Subcutaneous adipose tissue (tissue), 4 donors: Measurements from ENCODE around the gene RPS6KC1. TPM values are rescaled to one million over a fixed set of nuclear protein-coding genes. Genes with fewer than 3 reads are reported as not detected.

Source experiments
- CTCF ChIP-seq: fragments of 450-650 bp; IDR thresholded peaks from one replicate; pipeline ENCODE4 v1.5.1; 2016; ENCODE audit warnings: low read depth, mild to moderate bottlenecking, control low read depth, antibody characterized with exemption, moderate library complexity
- total RNA-seq, 4 donors: library from RNA; depleted of rRNA; stranded (reverse); fragments of >200 nt; gene quantifications; one replicate each; pipeline ENCODE4 v1.1.0, GENCODE V29; 2016

The RPS6KC1 gene
- total RNA-seq, 4 donors from 2014 or later, result 22.6 to 30.7 (median 25.3) TPM

- TF ChIP-seq CTCF, result no peak
Measured at GRCh38 chr1:213221209-213221608, 170.2 kb downstream of the RPS6KC1 start.

DNA sequence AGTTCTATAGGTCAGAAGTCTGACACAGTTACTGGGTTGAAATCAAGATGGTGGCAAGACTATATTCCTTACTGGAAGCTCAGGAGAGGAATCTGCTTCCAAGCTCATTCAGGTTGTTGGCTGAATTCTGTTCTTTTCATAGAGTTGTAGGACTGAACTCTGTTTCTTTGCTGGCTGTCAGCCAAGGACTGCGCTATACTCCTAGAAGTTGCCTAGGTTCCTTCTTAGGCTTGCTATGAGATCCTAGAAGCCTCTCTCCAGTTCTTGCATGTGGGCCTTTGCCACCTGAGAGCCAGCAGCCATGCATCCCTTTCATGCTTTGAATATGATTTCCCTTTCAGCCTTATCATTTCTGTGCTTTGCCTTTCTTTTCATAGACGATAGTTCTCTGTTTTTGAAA, 176.4 kb downstream of the RPS6KC1 start:
- no peak for TF ChIP-seq CTCF

- no peak for TF ChIP-seq CTCF
Measured at GRCh38 chr1:213231795-213232231, 180.8 kb downstream of the RPS6KC1 start.

GRCh38 chr1:213242883-213243282, 191.8 kb downstream of the RPS6KC1 start:
- no peak for TF ChIP-seq CTCF

- TF ChIP-seq CTCF, result no peak
Measured at GRCh38 chr1:213244664-213245091, 193.6 kb downstream of the RPS6KC1 start.

- TF ChIP-seq CTCF, result no peak
Measured at GRCh38 chr1:213245260-213245910, 194.3 kb downstream of the RPS6KC1 start.

- TF ChIP-seq CTCF, result no peak
Measured at GRCh38 chr1:213247038-213247437, 196.0 kb downstream of the RPS6KC1 start.
